GM12801 (cell line): ENCODE measurements around the gene NEURL3.

ENCODE experiments used
- CTCF ChIP-seq: IDR thresholded peaks from one replicate; pipeline ENCODE4 v1.5.1; 2011; ENCODE audit warnings: control low read depth; ENCODE audit not compliant: insufficient read length; ENCODE audit errors: extremely low read depth

The NEURL3 gene

GRCh38 chr2:96523659-96524481, 18.7 kb upstream of the NEURL3 start:
- no peak for TF ChIP-seq CTCF

- TF ChIP-seq CTCF: no peak
These were observed 17.4 kb upstream of the NEURL3 start for GRCh38 chr2:96522304-96523203.

DNA sequence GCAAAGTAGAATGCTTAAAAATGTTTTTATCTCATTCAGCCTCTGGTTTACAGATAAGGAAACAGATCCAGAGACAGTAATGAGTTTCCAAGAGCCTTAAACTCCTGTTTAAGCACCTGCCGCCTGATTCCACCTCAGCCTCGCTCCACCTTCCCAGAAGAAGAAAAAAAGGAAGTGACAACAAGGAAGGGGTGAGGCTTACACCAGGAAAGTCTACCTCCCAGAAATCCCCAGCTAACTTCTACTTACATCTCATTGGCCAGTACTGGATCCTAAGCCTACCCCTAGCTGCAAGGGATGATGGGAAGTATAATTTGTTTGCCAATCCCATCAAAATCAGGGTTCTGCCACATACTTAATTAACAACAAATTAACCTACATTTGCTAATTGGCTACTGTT, 16.1 kb upstream of the NEURL3 start:
- no peak for TF ChIP-seq CTCF

DNA sequence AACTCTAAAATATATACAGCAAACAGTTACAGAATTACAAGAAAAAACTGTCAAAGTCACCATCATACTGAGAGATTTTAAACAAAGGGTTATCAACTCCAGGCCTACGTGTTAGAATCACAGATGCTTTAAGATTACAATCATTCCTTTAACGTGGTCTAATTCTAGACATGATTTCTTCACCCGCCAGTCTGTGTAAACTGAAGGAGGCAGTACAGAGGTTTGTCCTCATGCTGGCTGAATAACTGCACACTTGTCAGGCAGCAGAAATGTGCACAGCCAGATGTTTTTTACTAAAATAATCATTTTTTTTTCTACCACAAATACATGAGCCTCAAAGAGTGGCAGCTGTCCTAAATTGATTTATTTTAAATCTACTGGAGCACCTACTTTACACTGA, 15.5 kb upstream of the NEURL3 start:
- no peak for TF ChIP-seq CTCF

DNA sequence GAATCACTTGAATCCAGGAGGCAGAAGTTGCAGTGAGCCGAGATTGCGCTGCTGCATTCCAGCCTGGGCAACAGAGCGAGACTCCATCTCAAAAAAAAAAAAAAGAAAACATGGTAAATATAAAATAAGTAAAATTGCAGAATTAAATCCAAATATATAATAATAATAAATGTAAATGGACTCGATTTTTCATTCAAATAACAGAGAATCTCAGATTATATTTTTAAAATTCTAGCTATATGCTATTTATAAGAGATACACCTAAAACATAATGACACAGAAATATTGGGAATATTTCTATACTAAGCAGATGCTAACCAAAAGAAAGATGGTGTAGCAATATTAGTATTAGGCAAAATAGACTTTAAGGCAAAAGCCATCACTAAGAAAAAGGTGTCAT, 15.1 kb upstream of the NEURL3 start:
- no peak for TF ChIP-seq CTCF

GRCh38 chr2:96517079-96517478, 11.9 kb upstream of the NEURL3 start:
- TF ChIP-seq CTCF: no peak

- TF ChIP-seq CTCF: no peak
These were observed 9.4 kb upstream of the NEURL3 start for GRCh38 chr2:96514521-96514920.
